ENCODE results near the gene LAMB4.
"Not testable (repeated sequence)": the region's sequence is repeated elsewhere in the genome, so short reads cannot be mapped to it uniquely, and the experiment has no call there.

Gene LAMB4

GRCh38 chr7:108045669-108046068, 84.5 kb downstream of the LAMB4 start:
- H3K4me3 Mint-ChIP-seq, result no peak overlapping the region
- DNase-seq, result no peak
- H3K36me3 Mint-ChIP-seq (ENCODE audit: low read depth), result no peaks in the 10 kb centered on the region
- no peaks in the 10 kb centered on the region for H3K9me3 Mint-ChIP-seq
- H3K27me3 Mint-ChIP-seq, result peaks cover 3% of the 10 kb centered on the region
- no peak overlapping the region for H3K27ac Mint-ChIP-seq
- H3K4me1 Mint-ChIP-seq (ENCODE audit: low read depth), result peaks cover 8% of the 10 kb centered on the region

GRCh38 chr7:108045154-108045553, 85.0 kb downstream of the LAMB4 start:
- Mint-ChIP-seq H3K4me1 (ENCODE audit: low read depth) (peaks cover 7% of the 10 kb centered on the region), H3K4me3 (no peak overlapping the region), H3K27ac (no peak overlapping the region), H3K36me3 (ENCODE audit: low read depth) (no peaks in the 10 kb centered on the region), H3K9me3 (no peaks in the 10 kb centered on the region), H3K27me3 (peaks cover 3% of the 10 kb centered on the region)
- no peak for DNase-seq

DNA sequence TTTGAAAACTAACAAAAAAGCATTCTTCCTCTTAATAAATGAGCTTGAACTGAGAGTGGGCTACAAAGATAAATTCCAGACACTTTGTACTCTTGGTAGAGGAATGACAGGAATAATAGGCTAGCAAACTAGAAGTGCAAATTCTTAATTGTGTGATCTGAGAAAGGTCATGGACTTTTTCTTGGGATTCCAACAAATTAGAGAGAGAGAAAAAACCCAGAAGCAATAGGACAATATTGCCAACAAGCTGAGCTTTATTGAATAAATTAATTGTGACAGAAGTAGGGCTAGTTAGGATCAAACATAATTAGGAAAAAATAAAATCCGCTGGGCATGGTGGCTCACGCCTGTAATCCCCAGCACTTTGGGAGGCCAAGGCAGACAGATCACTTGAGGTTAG, 85.8 kb downstream of the LAMB4 start:
- no peak overlapping the region for H3K4me3 Mint-ChIP-seq
- H3K27ac Mint-ChIP-seq, result no peak overlapping the region
- peaks cover 6% of the 10 kb centered on the region for H3K4me1 Mint-ChIP-seq (ENCODE audit: low read depth)
- peaks cover 3% of the 10 kb centered on the region for H3K27me3 Mint-ChIP-seq
- H3K9me3 Mint-ChIP-seq, result no peaks in the 10 kb centered on the region
- DNase-seq, result no peak
- no peaks in the 10 kb centered on the region for H3K36me3 Mint-ChIP-seq (ENCODE audit: low read depth)

DNA sequence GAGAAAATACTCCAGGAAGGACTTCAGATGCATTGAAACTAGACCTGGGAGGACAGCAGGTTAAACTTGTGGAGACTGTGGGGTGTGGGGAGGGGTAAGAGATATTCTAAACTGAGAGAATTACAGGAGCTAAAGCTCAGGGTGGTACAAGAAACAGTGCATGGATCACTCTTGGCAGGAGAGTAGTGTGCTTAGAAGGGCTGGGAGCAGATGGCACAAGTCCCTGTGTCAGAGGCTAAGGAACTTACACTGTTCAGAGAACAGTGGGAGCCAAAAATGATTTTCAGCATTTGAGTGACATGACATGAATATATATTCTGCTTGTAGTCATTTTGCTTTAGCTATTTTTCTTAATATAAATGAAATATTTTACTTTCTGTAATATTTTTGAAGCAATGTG, 91.2 kb downstream of the LAMB4 start:
- Mint-ChIP-seq H3K27me3 (peaks cover 12% of the 10 kb centered on the region), H3K4me3 (no peak overlapping the region), H3K9me3 (no peaks in the 10 kb centered on the region), H3K36me3 (ENCODE audit: low read depth) (no peaks in the 10 kb centered on the region), H3K27ac (no peak overlapping the region), H3K4me1 (ENCODE audit: low read depth) (no peaks in the 10 kb centered on the region)
- no peak for DNase-seq

DNA sequence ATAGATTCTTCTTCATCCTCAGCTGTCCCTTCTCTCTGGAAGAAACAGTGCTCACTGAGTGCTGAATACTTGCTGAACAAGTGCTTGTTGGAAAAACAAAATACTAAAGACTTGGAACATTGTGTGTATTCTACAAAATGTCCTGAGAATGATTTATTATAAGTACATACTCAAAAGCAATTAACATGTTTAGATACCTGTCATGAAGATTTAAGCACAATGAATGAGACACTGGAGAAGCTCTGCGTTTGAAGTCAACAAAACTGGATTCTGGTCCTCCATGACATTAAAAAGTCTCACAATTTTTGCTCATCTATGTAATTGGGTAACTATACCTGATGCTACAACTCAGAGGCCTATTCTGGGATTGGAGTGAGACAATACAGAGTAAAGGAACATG, 92.4 kb downstream of the LAMB4 start:
- Mint-ChIP-seq H3K4me3 (no peak overlapping the region), H3K27me3 (peaks cover 12% of the 10 kb centered on the region)

GRCh38 chr7:108037140-108037539, 93.0 kb downstream of the LAMB4 start:
- Mint-ChIP-seq H3K36me3 (ENCODE audit: low read depth) (no peaks in the 10 kb centered on the region), H3K27me3 (peaks cover 9% of the 10 kb centered on the region), H3K4me3 (no peak overlapping the region), H3K4me1 (ENCODE audit: low read depth) (no peaks in the 10 kb centered on the region), H3K9me3 (no peaks in the 10 kb centered on the region), H3K27ac (no peak overlapping the region)
- DNase-seq, result no peak

More for the DNA sequence above, 92.4 kb downstream of the LAMB4 start:
- Mint-ChIP-seq H3K9me3 (no peaks in the 10 kb centered on the region), H3K27ac (no peak overlapping the region), H3K4me1 (ENCODE audit: low read depth) (no peaks in the 10 kb centered on the region), H3K36me3 (ENCODE audit: low read depth) (no peaks in the 10 kb centered on the region)
- no peak for DNase-seq

DNA sequence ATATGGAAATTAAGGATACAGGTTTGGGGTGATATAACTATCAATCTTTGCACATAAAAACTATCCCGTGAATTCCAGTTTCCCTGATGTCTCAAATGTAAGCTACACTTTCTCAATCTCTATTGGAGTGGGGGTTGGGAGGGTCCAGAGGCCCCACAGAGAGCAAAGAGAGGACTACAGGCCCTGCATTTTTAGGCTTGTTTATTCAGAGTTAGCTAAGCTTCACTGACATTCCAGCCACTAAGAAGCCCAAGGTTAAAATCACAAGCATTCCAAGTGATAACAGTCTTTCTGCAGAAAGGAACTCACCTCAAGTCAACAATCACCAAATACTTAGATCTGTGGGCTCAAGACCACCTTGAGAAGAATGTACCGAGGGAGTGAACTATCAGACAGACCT, 95.6 kb downstream of the LAMB4 start:
- Mint-ChIP-seq H3K4me1 (ENCODE audit: low read depth) (no peaks in the 10 kb centered on the region), H3K9me3 (no peaks in the 10 kb centered on the region), H3K27me3 (peaks cover 10% of the 10 kb centered on the region), H3K36me3 (ENCODE audit: low read depth) (no peaks in the 10 kb centered on the region), H3K4me3 (no peak overlapping the region), H3K27ac (no peak overlapping the region)
- no peak for DNase-seq

DNA sequence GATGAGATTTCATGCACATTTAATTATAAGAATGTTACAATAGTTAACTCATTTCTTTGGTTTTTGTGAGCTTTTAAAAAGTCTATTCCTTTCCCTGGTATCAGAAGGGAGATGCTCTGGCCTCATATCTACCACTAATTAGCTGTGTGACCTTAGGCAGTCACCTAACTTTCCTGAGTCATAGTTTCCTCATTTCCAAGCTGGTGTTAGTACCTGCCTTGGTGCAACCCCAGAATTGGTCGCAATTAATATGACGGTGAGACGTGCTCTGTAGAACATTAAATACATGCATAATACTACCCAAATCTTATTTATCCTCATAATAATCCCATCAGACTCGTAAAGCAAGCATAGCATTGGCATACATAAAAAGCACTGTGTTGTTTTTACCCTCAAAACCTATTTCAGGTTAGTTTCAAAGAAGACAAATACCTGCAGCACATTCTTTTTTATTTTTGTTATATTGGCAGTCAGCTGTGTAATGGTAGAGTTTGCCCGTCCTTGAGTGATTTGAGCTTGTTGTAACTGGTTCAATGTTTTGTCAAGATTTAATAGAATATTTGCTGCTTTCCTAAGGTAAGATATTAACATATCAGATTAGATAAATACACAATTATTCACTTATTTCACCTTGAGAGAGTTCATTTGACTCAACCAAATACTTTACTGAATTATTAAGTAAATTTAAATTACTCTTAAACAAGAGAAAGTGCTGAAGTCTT, 96.2 kb downstream of the LAMB4 start:
- Mint-ChIP-seq H3K4me1 (ENCODE audit: low read depth) (no peaks in the 10 kb centered on the region), H3K9me3 (no peaks in the 10 kb centered on the region), H3K36me3 (ENCODE audit: low read depth) (no peaks in the 10 kb centered on the region), H3K4me3 (no peak overlapping the region), H3K27me3 (peaks cover 13% of the 10 kb centered on the region), H3K27ac (no peak overlapping the region)
- DNase-seq, result no peak

GRCh38 chr7:108033309-108033708, 96.9 kb downstream of the LAMB4 start:
- H3K27ac Mint-ChIP-seq; H3K4me1 Mint-ChIP-seq (ENCODE audit: low read depth); H3K36me3 Mint-ChIP-seq (ENCODE audit: low read depth); H3K9me3 Mint-ChIP-seq; H3K4me3 Mint-ChIP-seq; DNase-seq: not testable (repeated sequence)
- H3K27me3 Mint-ChIP-seq, result peaks cover 11% of the 10 kb centered on the region

DNA sequence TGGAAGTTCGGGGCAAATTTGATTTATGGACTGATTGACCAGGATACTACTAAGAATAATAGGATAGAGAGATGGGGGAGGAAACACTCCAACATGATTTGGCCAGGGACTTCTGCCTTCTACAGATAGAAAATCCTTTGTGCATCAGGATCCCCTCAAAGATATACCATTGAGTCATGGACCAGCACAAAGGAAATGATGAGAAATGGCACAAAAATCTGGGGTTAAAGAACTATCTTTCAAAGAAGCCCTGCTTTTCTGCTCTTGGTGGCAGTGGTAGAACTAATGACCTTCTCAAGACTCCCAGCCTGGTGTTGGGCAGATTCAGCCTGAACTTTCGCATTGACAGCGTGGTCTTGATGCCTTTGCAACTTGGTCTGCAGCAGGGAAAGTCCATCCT, 99.6 kb downstream of the LAMB4 start:
- Mint-ChIP-seq H3K36me3 (ENCODE audit: low read depth) (no peaks in the 10 kb centered on the region), H3K27ac (no peak overlapping the region), H3K4me3 (no peak overlapping the region), H3K27me3 (peaks cover 15% of the 10 kb centered on the region), H3K9me3 (no peaks in the 10 kb centered on the region), H3K4me1 (ENCODE audit: low read depth) (no peaks in the 10 kb centered on the region)
- DNase-seq, result no peak

DNA sequence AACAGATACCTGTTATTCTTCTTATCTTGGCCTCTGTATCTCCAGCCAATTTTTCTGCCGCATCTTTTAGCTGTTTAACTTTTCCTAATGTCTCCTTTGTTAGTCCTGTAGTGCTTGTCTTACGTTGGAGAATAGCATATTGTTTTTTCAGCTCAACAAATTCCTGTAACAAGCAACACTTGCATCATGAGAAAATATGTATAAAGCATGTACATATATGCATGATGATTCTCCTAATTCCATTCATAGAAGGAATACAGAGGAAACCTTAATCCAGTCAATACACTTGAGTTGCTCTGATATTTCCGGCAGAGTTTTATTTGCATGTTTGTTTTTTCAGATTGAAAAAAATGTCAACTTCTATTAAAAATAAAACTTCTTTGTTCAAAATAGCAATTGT, 101.1 kb downstream of the LAMB4 start:
- Mint-ChIP-seq H3K27ac (no peak overlapping the region), H3K4me3 (no peak overlapping the region), H3K9me3 (no peaks in the 10 kb centered on the region), H3K36me3 (ENCODE audit: low read depth) (no peaks in the 10 kb centered on the region), H3K4me1 (ENCODE audit: low read depth) (no peaks in the 10 kb centered on the region), H3K27me3 (peaks cover 16% of the 10 kb centered on the region)
- no peak for DNase-seq

DNA sequence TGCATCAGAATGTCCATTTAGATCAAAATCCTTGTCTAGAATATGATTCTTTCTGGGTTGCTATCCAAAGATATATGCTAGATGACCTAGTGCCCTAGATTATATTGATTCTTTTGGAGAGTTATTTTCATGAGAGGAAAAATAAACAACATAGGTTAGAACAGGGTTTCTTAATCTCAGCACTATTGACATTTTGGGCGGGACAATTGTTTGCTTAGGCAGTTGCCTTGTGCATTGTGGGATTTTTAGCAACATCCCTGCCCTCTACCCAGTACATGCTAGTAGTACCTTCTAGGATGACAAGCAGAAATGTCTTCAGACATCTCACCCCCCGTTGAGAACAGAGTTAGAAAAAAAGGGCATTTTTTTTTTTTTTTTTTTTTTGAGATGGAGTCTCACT, 102.0 kb downstream of the LAMB4 start:
- no peaks in the 10 kb centered on the region for H3K9me3 Mint-ChIP-seq
- no peak overlapping the region for H3K4me3 Mint-ChIP-seq
- H3K27ac Mint-ChIP-seq, result no peak overlapping the region
- H3K4me1 Mint-ChIP-seq (ENCODE audit: low read depth), result no peaks in the 10 kb centered on the region
- peaks cover 16% of the 10 kb centered on the region for H3K27me3 Mint-ChIP-seq
- no peak for DNase-seq
- H3K36me3 Mint-ChIP-seq (ENCODE audit: low read depth), result no peaks in the 10 kb centered on the region

DNA sequence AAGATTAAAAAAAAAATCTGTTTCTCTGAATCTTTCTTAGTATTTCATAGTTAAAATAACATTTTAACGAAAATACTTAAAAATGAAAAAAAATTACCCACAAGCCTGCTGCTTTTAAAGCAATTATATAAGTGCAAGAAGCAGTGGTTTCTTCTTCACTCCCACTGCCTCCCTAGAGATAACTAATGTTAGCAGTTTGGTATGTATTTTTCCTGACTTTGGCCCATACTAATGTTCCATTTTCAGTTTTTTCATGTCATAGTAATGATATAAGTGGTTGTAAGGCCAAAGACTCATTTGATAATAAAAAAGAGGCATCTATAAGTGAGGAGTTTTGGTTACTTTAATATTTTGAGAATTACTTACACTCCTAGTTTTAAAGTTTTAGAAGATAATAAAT, 102.9 kb downstream of the LAMB4 start:
- Mint-ChIP-seq H3K4me3 (no peak overlapping the region), H3K27me3 (peaks cover 16% of the 10 kb centered on the region), H3K27ac (no peak overlapping the region), H3K9me3 (no peaks in the 10 kb centered on the region), H3K4me1 (ENCODE audit: low read depth) (no peaks in the 10 kb centered on the region), H3K36me3 (ENCODE audit: low read depth) (no peaks in the 10 kb centered on the region)
- no peak for DNase-seq

DNA sequence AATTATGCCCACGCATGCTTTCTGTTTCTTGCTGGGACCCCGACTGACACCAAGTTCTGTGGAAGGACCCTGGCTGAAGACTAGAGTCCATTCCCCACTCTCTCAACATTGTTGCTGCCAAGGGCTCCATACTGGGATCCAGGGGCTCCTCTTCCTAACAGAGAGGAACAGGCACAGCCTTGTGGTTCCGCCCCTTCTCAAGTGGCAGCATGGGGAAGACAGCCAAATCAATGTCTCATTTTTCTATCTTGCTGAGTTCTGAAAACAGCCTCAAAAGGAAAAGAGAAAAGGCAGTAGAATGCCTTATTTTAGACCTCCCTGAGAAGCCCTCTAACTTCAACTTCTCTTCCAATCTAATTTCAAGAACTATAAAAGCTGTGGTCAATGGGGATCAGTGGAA, 103.5 kb downstream of the LAMB4 start:
- H3K9me3 Mint-ChIP-seq, result no peaks in the 10 kb centered on the region
- H3K4me3 Mint-ChIP-seq, result no peak overlapping the region
- no peak overlapping the region for H3K27ac Mint-ChIP-seq
- no peaks in the 10 kb centered on the region for H3K4me1 Mint-ChIP-seq (ENCODE audit: low read depth)
- no peaks in the 10 kb centered on the region for H3K36me3 Mint-ChIP-seq (ENCODE audit: low read depth)
- H3K27me3 Mint-ChIP-seq, result peaks cover 16% of the 10 kb centered on the region
- no peak for DNase-seq

GRCh38 chr7:108026116-108026515, 104.0 kb downstream of the LAMB4 start:
- no peaks in the 10 kb centered on the region for H3K9me3 Mint-ChIP-seq
- H3K4me3 Mint-ChIP-seq, result no peak overlapping the region
- no peaks in the 10 kb centered on the region for H3K36me3 Mint-ChIP-seq (ENCODE audit: low read depth)
- H3K4me1 Mint-ChIP-seq (ENCODE audit: low read depth), result no peaks in the 10 kb centered on the region
- no peak overlapping the region for H3K27ac Mint-ChIP-seq
- peaks cover 16% of the 10 kb centered on the region for H3K27me3 Mint-ChIP-seq
- DNase-seq, result no peak

- Mint-ChIP-seq H3K36me3 (ENCODE audit: low read depth) (no peaks in the 10 kb centered on the region), H3K4me1 (ENCODE audit: low read depth) (no peaks in the 10 kb centered on the region), H3K9me3 (no peaks in the 10 kb centered on the region), H3K4me3 (no peak overlapping the region), H3K27ac (no peak overlapping the region), H3K27me3 (peaks cover 19% of the 10 kb centered on the region)
- no peak for DNase-seq
Measured at GRCh38 chr7:108024538-108024937, 105.6 kb downstream of the LAMB4 start.

Data from activated T-cell treated with anti-CD3 and anti-CD28 coated beads, Interleukin-2, amount 50 U/mL, for 24 hours (primary cell).